ENCODE data around the gene AFG1L.

AFG1L gene

DNA sequence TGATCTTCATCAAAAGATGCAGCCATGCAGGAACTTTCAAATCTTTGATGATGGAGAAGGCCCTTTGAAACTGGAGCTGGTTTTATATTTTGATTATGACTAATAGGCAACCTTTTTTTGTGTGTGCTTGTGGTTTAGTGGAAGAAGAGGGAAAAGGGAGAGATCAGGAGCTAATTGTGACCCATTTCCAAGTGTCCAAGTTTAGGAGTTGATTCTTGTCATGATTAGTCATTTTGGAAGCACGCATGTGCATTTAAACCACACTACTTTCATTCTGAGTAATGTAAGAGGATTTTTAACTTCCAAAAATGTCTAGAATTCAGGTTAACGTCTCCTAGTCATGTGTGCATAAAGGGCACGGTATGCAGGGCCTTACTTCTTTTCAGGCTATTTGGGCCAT is 269.3 kb downstream of the AFG1L start:
- FAIRE-seq (peak; percentile 85), DNase-seq (ENCODE audit: insufficient read length) (no peak)
- TF ChIP-seq POLR2AphosphoS5 (IDR thresholded peaks at IDR 0.05; ENCODE audit: low read depth, low read length) (no peak), POLR2A (IDR thresholded peaks at IDR 0.05; ENCODE audit: low read depth, low read length) (no peak), TAF1 (IDR thresholded peaks at IDR 0.05; ENCODE audit: borderline replicate concordance, low read depth, low read length) (no peak)

DNA sequence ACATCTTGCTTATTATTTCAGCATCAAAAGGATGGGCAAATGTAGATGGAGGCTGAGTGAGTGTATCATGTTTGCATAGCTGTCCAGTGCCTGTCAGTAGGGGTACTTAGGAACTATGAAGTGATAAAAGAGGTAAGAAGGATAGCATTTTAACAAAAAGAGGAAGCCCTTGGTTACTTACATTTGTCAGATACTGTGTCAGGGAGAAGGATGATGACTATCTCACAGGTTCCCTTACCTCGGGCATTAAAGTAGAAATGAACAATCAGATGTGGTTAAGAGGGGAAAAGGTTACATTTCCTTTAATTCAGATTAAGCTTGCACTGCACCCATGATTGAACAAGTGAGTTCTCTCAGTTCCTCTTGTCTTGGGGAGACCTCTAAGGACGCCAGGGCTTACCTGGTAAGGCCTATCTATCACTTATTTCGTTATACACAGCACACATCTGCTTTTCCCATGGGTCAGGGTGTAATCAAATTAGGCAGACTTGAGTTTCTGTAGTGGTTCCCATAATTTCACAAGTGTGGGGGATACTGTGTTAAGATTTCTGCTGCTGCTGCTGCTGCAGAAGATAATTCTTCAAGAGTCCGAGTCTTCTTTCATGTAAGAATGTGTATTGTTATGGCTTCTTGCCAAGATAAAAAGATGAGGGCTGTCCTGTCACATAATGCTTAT is 270.4 kb downstream of the AFG1L start:
- peak; percentile 89 for FAIRE-seq
- TF ChIP-seq POLR2AphosphoS5 (IDR thresholded peaks at IDR 0.05; ENCODE audit: low read depth, low read length) (no peak; the same call in 1 of the 2 replicates), TAF1 (IDR thresholded peaks at IDR 0.05; ENCODE audit: borderline replicate concordance, low read depth, low read length) (no peak), POLR2A (IDR thresholded peaks at IDR 0.05; ENCODE audit: low read depth, low read length) (0 out of 2 replicates have a peak, but pooled peaks have one; percentile 19)
- DNase-seq (ENCODE audit: insufficient read length): no peak

DNA sequence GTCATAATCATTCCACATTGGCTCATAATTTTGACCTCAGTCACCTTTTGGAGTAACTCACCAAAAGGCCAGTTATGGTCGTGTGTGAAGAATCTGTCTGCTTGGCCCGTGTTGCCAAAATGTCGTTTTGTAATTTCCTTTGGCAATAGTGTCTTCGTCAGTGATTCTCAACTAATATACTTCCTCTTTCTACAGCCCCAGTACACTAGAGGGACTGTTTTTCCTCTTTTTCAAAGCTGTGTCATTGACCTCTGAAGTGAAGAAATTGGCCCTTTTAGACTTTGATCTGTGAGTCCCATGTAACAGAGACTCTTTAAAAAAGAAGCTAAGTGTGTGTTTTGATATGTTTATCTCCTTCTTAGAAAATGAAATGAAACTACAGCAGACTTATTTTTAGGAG is 271.0 kb downstream of the AFG1L start:
- DNase-seq (ENCODE audit: insufficient read length): no peak
- peak; percentile 84 for FAIRE-seq
- TF ChIP-seq POLR2A (IDR thresholded peaks at IDR 0.05; ENCODE audit: low read depth, low read length) (no peak), POLR2AphosphoS5 (IDR thresholded peaks at IDR 0.05; ENCODE audit: low read depth, low read length) (no peak), TAF1 (IDR thresholded peaks at IDR 0.05; ENCODE audit: borderline replicate concordance, low read depth, low read length) (no peak)

DNA sequence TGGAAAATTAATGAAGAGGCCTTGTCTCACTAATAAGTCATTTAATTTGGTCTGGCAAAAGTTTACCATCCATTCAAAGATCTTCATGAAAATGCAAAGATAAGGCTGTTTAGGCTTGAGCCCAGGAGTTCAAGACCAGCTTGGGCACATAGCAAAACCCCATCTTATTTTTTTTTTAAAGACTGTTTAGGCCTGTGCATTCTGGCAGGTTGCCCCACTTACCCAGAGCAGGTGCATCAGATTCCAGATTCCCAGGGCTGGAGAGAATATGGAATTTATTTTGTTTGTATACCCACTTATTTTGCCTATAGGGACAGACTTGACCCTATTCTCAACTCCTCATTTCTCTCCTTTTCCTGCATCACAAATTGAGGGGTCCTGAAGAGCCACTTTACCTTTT is 271.6 kb downstream of the AFG1L start:
- FAIRE-seq (no peak), DNase-seq (ENCODE audit: insufficient read length) (no peak)
- TF ChIP-seq POLR2A (IDR thresholded peaks at IDR 0.05; ENCODE audit: low read depth, low read length) (no peak), POLR2AphosphoS5 (IDR thresholded peaks at IDR 0.05; ENCODE audit: low read depth, low read length) (no peak), TAF1 (IDR thresholded peaks at IDR 0.05; ENCODE audit: borderline replicate concordance, low read depth, low read length) (no peak)

DNA sequence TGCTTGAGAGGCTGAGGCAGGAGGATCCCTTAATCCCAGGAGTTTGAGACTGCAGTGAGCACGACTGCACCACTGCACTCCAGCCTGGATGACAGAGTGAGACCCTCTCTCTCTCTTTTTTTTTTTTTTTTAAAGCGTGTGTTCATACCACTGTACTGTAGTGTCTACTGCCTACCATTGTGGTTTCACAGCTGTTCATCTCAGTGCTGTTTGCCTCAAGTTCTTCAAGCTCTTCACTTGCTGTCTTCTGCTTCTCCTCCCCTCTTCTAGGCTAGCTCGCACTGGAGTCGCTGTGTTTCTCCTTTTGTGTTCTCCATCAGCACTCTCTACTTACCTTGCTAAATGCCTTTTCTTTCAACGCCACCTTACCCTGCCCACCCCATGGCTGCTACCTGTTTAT is 273.2 kb downstream of the AFG1L start:
- DNase-seq (ENCODE audit: insufficient read length) (no peak), FAIRE-seq (no peak)
- TF ChIP-seq TAF1 (IDR thresholded peaks at IDR 0.05; ENCODE audit: borderline replicate concordance, low read depth, low read length) (no peak), POLR2A (IDR thresholded peaks at IDR 0.05; ENCODE audit: low read depth, low read length) (no peak), POLR2AphosphoS5 (IDR thresholded peaks at IDR 0.05; ENCODE audit: low read depth, low read length) (no peak)

DNA sequence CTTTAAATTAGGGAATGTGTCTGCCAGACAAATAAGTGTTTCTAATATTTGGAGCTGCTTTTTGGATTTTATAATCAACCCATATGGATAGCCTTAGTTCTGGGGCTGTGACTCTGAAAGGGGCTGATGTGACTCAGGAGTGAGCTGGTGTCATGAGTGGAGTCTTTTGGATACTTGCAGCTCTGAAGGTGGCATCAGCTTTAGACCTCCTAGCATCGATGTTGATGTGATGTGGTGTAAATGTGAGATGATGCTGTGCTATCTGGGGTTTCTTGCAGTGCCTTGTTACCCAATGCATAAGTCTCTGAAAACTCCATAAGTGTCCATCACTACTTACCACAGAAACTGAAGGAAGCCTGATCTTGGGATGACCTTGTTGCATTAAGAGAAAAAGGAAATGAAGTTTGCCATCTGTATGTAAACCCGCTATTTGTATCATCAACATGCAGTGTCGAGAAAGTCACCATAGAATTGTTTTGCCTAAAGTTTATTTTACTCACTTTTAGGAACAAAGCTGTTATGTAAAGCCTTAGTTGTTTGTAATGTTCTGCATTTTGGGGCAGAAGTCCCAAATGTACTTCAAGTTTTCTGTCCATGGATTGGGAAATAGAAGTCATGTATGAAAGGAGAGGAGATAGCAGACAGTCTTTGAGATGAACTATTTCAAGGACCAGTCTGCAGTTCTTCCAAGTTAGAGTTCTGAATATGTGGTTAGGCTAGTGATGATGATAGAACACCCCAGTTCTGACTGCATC is 273.9 kb downstream of the AFG1L start:
- TF ChIP-seq POLR2AphosphoS5 (IDR thresholded peaks at IDR 0.05; ENCODE audit: low read depth, low read length) (no peak), POLR2A (IDR thresholded peaks at IDR 0.05; ENCODE audit: low read depth, low read length) (no peak), TAF1 (IDR thresholded peaks at IDR 0.05; ENCODE audit: borderline replicate concordance, low read depth, low read length) (no peak)
- FAIRE-seq: no peak
- DNase-seq (ENCODE audit: insufficient read length): no peak

DNA sequence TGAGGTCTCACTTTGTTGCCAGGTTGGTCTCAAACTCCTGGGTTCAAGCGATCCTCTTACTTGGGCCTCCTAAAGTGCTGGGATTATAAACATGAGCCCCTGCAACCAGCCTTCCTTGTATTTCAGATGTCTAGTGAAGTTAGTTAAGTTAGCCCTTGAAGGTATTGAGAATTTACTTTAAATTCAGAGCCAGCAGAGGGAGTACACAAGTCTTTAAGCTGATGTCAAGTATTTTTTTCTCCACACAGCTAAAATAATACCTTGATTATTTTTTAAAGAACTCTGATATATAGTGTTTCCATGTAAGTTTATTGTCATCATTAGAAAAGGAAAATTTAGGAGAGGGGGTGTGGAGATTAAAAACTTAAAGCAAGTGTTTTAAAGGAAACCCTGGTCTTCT is 275.7 kb downstream of the AFG1L start:
- TF ChIP-seq TAF1 (IDR thresholded peaks at IDR 0.05; ENCODE audit: borderline replicate concordance, low read depth, low read length) (no peak), POLR2AphosphoS5 (IDR thresholded peaks at IDR 0.05; ENCODE audit: low read depth, low read length) (no peak), POLR2A (IDR thresholded peaks at IDR 0.05; ENCODE audit: low read depth, low read length) (no peak)
- DNase-seq (ENCODE audit: insufficient read length): no peak
- no peak for FAIRE-seq

DNA sequence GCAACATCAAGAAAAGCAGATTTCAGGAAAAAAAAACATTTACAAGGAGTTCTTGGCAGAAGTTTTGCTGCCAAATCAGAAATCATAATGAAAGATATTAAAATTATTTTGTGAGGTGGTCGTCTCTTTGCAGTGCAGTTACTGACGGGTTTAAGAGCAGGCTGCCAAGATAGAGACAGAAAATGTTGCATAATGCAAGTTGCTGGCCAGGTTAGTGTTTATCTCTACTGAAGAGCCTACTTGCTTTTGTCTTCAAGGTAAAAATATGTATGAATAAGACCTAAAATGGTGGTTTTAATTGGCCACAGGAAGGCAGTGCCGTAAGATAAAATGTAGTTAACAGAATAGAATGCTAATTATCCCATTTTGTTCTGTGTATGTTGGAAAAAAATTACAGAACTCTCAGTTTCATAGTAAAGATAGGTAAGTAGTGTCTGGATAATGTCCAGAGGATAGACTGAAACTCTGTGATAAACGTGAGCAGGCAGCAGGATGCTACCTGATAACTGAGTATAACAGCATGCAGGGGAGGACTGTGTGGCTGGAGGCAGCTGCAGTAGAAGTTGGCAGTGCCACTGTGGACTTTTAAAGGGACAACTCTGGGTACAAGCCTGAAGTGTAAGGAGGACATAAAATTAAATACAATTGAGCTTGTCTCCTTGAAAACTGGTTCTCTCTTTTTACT is 279.7 kb downstream of the AFG1L start:
- DNase-seq (ENCODE audit: insufficient read length) (no peak), FAIRE-seq (no peak)
- TF ChIP-seq POLR2A (IDR thresholded peaks at IDR 0.05; ENCODE audit: low read depth, low read length) (no peak), TAF1 (IDR thresholded peaks at IDR 0.05; ENCODE audit: borderline replicate concordance, low read depth, low read length) (no peak), POLR2AphosphoS5 (IDR thresholded peaks at IDR 0.05; ENCODE audit: low read depth, low read length) (no peak)
